HG02571 (cell line): ENCODE results near the gene RABL6.
"Not testable (repeated sequence)": the region's sequence is repeated elsewhere in the genome, so short reads cannot be mapped to it uniquely, and the experiment has no call there.

Experiments
- ATAC-seq: cut with Tn5 transposase; IDR thresholded peaks from one replicate; pipeline ENCODE4 v1.9.1; 2021; ENCODE audit warnings: mild to moderate bottlenecking, moderate library complexity; ENCODE audit not compliant: unreplicated experiment

The RABL6 gene

DNA sequence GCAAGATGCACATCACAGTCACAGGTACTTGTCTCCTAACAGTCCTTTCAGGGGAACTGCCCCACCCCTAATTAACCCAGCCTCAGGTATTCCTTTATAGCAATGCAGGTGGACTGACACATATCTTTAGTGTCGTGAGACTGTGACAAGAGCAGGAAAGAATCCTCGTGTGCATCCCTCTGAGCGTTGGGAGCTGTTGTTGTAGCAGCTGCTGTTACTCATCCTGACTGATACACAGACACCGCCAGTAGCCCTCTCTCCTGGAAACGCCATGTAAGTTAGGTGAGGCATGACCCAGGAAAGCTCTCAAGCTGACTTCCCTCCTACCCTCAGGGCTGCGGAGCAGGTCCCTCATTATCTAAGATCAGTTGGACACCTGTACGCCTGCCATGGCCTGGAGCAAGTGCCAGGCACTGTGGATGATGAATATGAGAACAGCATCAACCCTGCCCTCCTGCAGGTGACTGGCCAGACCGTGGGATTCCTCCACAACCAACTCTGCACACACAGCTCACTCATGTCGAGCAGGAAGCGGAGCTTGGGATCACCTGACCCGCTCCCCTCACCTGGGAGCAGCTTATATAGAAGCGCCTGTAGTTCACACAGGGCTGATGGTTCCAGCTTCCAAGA is 33.2 kb upstream of the RABL6 start:
- no peak for ATAC-seq

DNA sequence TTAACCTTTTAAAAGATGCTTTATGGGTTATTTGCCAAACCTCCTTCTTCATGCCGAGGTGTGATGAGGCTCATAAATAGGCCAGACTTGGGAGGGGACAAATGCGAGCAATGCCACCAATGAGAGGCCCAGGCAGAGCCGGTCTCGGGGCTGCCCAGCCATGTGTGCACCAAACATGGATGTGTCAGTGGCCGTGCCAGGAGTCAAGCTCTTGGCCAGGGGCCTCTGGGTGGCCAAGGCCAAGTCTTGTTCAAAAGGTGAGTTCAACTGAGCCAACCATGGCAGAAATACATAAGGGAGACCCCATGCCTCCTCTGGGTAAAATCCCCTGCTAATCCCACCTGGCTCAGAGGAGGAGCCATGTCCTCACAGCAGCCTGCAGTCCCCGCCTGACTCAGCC is 32.6 kb upstream of the RABL6 start:
- no peak for ATAC-seq

DNA sequence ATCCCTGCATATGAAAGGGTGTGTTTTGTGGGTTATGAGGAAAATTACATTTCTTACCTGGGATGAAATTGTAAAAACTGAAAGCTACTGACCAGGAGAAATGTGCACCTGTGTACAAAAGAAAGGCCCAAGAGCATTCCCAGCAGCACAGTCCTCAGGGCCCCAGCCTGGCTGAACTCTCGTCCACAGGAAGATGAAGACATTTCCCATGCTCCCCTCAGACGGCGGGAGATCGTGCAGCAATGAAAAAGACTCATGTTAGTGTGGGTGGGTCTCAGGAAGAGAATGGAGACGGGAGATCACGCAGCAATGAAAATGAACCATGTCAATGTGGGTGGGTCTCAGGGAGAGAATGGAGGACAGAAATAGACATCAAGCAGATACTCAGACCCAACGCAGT is 30.8 kb upstream of the RABL6 start:
- no peak for ATAC-seq

DNA sequence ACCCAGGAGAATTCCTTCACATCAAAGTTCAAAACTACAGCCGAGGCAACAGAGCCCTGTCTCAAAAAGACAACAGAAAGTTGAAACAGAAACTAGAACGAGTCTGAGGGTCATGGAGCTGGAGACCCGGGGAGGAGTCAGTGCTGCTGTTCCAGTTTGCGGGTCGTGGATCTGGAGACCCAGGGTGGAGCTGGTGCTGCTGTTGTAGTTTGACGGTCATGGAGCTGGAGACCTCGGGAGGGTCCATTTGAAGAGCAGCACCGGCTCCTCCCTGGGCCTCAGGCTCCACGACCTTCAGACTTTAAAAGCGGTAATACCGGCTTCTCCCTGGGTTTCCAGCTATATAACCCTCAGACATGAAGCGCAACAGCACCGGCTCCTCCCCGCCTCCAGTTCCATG is 30.4 kb upstream of the RABL6 start:
- ATAC-seq, result no peak

DNA sequence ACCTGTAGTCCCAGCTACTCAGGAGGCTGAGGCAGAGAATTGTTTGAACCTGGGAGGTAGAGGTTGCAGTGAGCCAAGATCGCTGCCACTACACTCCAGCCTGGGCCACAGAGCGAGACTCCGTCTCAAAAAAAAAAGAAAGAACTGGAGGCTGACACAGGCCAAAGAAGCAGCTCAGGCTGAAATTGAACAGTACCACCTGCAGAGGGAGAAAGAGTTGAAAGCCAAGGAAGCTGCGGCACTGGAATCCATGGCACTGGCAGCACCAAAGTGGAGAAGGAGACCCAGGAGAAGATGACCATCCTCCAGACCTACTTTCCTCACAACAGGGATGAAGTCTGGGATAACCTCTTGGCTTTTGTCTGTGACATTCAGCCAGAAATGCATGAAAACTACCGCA is 27.9 kb upstream of the RABL6 start:
- no peak for ATAC-seq

DNA sequence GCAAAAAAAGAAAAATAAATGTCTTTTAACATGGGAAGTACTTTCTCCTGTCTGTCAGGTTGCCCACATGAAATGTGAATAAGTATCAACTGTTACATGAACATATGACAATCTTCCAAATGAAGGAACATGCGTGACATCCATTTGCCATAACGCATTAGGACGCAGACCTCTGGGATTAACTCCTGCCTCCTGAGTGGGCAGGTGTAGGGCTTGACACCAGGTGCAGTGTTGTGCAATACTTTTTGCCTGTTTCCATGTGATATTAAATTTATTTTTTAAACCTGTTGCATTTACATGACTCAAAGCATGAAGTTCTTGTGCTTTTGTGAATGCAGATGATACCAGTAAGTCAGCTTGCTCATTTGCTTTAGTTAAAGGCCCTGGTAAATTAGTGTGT is 25.3 kb upstream of the RABL6 start:
- no peak for ATAC-seq

DNA sequence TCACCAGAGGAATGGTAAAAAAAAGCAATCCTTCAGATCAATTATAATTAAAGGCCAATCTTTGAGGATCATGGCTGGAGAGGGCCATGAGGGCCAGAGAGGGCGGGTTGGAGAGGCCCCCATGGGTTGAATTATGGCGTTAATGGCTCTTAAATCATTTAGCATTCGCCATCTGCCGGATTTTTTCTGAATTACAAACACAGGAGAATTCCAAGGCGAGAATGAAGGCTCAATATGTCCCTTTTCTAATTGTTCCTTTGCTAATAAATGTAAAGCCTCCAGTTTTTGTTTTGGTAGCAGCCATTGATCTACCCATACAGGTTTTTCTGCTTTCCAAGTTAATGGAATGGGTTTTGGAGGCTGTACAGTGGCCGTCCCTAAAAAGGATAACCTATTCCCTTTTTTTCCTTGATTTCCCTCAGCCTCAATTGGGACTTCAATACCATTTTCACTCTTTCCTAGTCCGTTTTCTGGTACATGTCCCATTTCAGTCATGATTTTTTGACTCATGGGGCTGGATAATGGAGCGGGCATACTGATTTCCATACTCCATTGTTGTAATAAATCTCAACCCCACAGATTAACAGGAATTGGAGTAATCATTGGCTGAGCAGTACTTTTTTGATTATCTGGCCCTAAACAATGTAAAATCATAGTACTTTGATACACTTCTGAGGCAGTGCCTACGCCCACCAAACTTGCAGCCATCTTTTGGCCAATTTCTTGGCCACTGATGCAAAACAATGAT is 23.3 kb upstream of the RABL6 start:
- ATAC-seq, result no peak

DNA sequence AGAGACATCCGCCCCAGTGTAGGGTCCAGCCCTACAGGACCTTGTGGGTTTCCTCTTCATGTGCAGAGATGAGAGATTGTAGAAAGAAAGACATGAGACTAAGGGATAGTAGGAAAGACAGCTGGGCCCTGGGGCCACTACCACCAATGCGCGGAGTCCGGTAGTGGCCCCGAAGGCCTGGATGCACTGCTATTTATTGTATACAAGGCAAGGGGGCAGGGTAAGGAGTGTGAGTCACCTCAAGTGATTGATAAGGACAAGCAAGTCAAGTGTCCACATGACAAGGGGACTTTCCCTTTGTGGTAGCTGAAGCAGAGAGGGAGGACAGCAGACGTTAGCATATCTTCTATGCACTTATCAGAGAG is 22.8 kb upstream of the RABL6 start:
- ATAC-seq, result no peak

DNA sequence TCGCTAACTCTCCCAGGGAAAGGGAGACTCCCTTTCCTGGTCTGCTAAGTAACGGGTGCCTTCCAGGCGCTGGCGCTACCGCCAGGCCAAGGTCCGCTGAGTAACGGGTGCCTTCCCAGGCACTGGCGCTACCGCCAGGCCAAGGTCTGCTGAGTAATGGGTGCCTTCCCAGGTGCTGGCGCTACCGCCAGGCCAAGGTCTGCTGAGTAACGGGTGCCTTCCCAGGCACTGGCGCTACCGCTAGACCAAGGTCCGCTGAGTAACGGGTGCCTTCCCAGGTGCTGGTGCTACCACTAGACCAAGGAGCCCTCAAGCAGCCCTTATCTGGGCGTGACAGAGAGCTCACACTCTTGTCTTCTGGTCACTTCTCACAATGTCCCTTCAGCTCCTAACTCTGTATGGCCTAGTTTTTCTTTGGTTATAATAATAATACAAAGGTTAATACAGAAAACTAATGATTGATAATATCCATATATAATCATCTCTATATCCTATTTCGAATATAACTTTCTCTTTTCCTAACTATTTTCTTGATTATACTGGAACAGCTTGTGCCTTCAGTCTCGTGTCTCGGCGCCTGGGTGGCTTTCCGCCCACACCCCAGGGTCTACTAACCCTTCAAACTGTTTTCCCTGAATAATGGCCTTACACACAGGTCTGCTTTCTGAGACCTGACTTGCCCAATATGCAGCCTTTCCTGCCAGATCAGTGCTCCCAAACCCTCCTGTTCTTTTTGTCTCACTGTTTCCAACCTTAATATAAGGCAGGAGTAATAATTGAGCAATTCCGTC is 22.0 kb upstream of the RABL6 start:
- ATAC-seq, result not testable (repeated sequence)

DNA sequence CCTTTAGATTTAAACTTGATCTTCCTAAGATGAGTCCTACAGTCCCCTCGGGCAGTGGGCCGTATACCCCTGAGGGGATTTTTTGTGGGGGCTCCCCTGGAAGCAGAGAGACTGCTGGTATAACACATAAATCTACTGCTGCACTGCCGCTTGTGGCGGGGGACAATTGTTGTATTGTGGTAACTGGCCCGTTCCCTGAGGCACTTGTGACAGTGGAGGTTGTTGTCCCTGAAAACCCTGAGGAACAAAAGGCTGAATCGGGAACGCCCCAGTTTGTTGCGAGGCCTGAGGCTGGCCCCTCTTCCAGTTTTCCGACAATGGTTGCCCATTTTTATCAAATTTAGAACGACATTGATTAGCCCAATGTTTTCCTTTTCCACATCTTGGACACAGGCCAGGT is 21.3 kb upstream of the RABL6 start:
- ATAC-seq, result no peak

DNA sequence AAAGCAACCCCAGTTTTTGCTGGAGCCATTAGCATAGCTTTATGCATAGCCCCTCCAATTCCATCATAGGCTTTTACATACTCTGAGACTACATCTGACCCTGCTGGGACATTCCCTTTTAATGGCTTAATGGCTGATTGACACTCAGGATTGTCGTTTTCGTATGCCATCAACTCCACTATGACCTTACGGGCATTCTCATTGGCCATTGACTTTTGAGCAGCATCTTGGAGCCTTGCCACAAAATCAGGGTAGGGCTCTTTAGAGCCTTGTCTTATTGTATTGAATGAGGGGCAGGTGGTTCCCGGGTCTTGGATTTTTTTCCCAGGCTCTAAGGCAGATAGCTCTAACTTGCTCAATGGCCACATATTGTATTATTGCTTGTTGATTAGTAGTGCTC is 20.8 kb upstream of the RABL6 start:
- not testable (repeated sequence) for ATAC-seq

DNA sequence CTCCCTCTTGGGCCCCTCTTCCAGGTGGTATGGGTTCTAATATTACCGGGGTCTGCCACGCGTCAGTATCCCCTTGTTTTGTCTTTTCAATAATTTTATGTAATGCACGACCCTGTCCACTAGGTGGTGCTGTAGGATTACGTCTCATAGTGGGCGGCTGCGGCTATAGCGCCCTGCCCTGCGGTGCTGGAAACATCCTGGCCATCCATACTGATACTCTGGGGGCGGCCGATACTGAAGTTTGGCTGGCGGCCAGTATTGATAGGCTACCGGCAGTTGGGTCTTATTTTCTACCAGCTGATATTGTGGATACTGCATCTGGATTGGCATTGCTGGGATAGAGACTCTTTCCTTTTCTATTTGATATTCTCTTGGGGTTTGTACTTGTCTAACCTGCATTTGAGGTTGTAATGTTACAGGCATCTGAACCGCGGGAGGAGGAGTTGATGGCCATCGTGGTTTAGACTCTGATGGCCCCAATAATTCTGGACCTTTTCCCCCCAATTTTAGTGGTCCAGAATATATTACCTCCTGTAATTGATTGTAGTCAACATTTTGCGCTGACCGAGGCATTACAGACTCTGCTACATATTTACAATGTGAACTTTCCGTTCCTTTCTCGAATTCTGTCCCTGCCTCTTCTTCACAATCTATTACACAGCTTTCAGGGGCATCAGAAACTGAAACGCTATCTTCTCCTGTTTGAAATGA is 19.9 kb upstream of the RABL6 start:
- no peak for ATAC-seq

DNA sequence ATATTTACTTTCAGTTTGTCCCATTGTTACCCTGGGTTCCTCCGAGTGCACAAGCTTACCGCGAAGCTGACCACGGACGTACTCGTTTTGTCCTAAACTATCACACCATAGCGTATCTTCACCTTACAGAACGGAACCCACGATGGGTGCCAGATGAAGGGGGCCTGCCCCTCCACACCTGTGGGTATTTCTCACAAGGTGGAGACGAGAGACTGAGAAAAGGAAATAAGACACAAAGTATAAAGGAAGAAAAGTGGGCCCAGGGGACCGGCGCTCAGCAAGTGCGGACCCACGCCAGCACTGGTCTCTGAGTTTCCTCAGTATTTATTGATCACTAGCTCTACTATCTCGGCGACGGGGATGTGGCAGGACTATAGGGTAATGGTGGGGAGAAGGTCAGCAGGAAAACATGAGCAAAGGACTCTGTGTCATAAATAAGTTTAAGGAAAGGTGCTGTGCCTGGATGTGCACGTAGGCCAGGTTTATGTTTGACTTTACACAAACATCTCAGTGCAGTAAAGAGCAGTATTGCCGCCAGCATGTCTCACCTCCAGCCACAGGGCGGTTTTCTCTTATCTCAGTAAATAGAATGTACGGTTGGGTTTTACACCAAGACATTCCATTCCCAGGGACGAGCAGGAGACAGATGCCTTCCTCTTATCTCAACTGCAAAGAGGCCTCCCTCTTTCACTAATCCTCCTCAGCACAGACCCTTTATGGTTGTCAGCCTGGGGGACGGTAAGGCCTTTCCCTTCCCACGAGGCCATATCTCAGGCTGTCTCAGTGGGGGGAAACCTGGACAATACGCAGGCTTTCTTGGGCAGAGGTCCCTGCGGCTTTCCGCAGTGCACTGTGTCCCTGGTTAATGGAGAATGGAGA is 18.9 kb upstream of the RABL6 start:
- ATAC-seq, result not testable (repeated sequence)

DNA sequence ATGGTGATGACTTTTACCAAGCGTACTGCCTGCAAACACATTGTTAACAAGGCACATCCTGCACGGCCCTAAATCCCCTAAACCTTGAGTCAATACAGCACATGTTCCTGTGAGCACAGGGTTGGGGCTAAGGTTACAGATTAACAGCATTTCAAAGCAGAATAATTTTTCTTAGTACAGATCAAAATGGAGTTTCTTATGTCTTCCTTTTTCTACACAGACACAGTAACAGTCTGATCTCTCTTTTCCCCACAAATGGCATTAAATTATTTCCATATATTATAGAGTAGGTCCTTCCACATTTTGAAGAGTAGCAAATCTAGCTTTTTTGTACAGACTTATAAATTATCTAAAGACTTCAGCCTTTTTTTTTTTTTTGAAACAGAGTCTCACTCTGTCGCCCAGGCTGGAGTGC is 18.2 kb upstream of the RABL6 start:
- no peak for ATAC-seq

DNA sequence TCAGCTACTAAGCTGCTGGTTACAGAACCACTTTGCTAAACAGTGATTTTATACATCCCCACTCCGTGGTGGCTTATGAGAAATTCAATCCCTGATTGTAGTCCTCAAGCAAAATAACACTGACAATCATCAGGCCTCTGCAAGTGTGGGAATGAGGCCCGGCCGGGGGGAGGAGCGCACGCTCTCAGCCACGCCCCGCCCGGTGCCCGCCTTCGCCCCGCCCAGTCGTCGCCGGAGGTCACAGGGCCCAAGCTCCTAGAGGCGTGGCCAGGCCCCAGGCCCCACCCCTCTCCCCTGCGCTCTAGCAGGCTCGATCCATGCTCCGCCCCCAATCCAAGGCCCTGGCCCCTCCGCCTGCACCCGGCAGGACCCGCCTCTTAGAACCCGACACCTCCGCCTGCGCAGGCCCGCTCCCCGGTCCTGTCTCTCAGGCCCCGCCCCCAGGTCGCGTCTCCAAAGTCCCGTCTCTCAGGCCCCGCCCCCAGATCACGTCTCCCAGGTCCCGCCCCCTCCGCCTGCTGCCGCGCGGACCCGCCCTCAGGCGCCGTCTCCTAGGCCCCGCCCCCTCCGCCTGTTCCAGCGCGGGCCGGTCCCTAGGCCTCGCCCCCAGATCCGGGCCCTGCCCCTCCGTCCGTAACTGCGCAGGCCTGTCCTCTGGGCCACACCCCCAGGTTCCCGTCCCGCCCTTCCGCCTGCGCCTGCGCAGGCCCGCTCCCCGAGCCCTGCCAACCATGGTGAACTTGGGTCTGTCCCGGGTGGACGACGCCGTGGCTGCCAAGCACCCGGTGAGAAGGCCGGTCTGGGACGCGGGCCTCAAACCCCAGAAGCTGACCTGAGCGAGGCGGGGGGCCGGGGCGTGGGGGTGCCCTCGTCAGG is 16.9 kb upstream of the RABL6 start, which contains the start of gene TMEM141:
Gene TMEM141, plus strand, starts transcription at position 705 of the 876 bp plus-strand sequence. Its CDS starts 27 bp downstream, at position 732.
- ATAC-seq, result peak; percentile 84

DNA sequence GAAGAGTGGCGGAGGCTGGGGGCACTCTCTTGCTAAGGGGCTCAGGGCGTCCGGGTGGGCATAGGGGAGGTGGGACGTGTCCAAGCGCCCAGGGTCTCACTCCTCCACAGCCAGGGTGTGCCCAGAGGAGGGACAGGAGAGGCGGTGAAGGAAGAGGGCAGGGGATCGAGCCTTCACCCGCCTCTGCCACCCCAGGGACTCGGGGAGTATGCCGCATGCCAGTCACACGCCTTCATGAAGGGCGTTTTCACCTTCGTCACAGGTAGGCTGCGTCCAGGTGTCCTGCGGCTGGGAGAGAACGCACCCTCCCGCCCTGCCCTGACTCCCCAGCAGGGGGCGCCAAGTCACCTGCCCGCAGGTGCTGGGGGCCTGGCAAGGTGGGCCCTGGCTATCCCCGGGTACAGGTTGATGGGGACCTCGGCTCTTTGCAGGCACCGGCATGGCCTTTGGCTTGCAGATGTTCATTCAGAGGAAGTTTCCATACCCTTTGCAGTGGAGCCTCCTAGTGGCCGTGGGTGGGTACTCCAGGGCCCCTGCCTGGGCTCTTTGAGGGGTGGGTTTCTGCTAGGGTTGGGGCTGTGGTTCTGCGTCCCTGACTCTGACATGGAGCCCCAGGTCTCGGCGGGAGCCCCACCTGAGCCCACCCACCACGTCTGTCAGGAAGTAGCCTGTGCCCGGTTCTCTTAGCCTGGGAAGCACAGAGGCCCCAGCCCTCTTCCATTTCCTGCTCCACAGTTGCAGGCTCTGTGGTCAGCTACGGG is 16.1 kb upstream of the RABL6 start:
- no peak for ATAC-seq

DNA sequence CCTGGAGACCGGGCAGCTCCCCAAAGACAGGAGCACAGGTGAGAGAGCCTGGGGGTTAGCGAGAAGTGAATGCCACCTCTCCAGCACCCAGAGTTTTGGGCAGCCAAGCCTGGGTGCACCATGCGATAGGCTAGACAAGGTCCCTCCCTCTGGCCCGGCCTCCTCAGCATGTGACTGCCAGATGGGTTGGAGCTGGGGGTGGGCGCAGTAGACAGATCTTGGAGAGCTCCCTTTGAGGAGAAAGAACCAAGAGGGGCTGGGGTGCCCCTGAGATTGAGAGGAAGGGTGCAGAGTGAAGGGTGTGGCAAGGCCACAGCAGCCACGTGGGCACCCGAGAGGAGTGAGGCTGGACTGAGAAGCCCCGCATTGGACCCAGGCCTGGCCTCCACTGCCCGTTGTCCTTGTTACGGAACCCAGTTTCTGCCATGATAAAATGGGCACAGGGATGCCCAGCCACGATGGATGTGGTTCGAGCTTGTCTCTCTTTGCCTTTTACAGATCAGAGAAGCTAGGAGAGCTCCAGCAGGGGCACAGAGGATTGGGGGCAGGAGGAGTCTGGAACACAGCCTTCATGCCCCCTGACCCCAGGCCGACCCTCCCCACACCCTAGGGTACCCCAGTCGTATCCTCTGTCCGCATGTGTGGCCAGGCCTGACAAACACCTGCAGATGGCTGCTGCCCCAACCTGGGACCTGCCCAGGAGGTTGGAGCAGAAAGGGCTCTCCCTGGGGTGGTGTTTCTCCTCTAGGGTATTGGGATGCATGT is 15.2 kb upstream of the RABL6 start:
- no peak for ATAC-seq
